Measurements from ENCODE around the gene GPC6.

GPC6 gene

GRCh38 chr13:93460005-93460404 lies 233.4 kb downstream of the GPC6 start:
- no peak overlapping the region for H3K4me3 ChIP-seq (ENCODE audit: low read depth, low read length)
- TF ChIP-seq MAX (IDR thresholded peaks at IDR 0.05; ENCODE audit: low read depth, low read length) (no peak), MYC (IDR thresholded peaks at IDR 0.05; ENCODE audit: low read depth, low read length) (no peak), POLR2A (IDR thresholded peaks at IDR 0.05; ENCODE audit: extremely low read depth, insufficient read length) (no peak), CTCF (IDR thresholded peaks at IDR 0.05; ENCODE audit: low read depth, low read length) (no peak)
- no peak for DNase-seq (ENCODE audit: low read depth)

- no peak overlapping the region for H3K4me3 ChIP-seq (ENCODE audit: low read depth, low read length)
- no peak for DNase-seq (ENCODE audit: low read depth)
- TF ChIP-seq MAX (IDR thresholded peaks at IDR 0.05; ENCODE audit: low read depth, low read length) (no peak), MYC (IDR thresholded peaks at IDR 0.05; ENCODE audit: low read depth, low read length) (no peak), POLR2A (IDR thresholded peaks at IDR 0.05; ENCODE audit: extremely low read depth, insufficient read length) (no peak), CTCF (IDR thresholded peaks at IDR 0.05; ENCODE audit: low read depth, low read length) (no peak)
Measured at GRCh38 chr13:93462151-93462550, 235.5 kb downstream of the GPC6 start.

- TF ChIP-seq MAX (IDR thresholded peaks at IDR 0.05; ENCODE audit: low read depth, low read length) (no peak), CTCF (IDR thresholded peaks at IDR 0.05; ENCODE audit: low read depth, low read length) (no peak), POLR2A (IDR thresholded peaks at IDR 0.05; ENCODE audit: extremely low read depth, insufficient read length) (no peak), MYC (IDR thresholded peaks at IDR 0.05; ENCODE audit: low read depth, low read length) (no peak)
- H3K4me3 ChIP-seq (ENCODE audit: low read depth, low read length) = no peak overlapping the region
- no peak for DNase-seq (ENCODE audit: low read depth)
Measured at GRCh38 chr13:93466502-93467036, 240.0 kb downstream of the GPC6 start.

GRCh38 chr13:93467175-93467574 lies 240.6 kb downstream of the GPC6 start:
- TF ChIP-seq MAX (IDR thresholded peaks at IDR 0.05; ENCODE audit: low read depth, low read length) (no peak), CTCF (IDR thresholded peaks at IDR 0.05; ENCODE audit: low read depth, low read length) (no peak), POLR2A (IDR thresholded peaks at IDR 0.05; ENCODE audit: extremely low read depth, insufficient read length) (no peak), MYC (IDR thresholded peaks at IDR 0.05; ENCODE audit: low read depth, low read length) (no peak)
- no peak for DNase-seq (ENCODE audit: low read depth)
- H3K4me3 ChIP-seq (ENCODE audit: low read depth, low read length) = no peak overlapping the region

- DNase-seq (ENCODE audit: low read depth) = no peak
- no peak overlapping the region for H3K4me3 ChIP-seq (ENCODE audit: low read depth, low read length)
- no peak for TF ChIP-seq POLR2A (IDR thresholded peaks at IDR 0.05; ENCODE audit: extremely low read depth, insufficient read length)
Measured at GRCh38 chr13:93468433-93468832, 241.8 kb downstream of the GPC6 start.

- DNase-seq (ENCODE audit: low read depth) = no peak
- H3K4me3 ChIP-seq (ENCODE audit: low read depth, low read length) = no peak overlapping the region
- TF ChIP-seq POLR2A (IDR thresholded peaks at IDR 0.05; ENCODE audit: extremely low read depth, insufficient read length) = no peak
- TF ChIP-seq MAX (IDR thresholded peaks at IDR 0.05; ENCODE audit: low read depth, low read length) = no peak
Measured at GRCh38 chr13:93472296-93472695, 245.7 kb downstream of the GPC6 start.

- no peak overlapping the region for H3K4me3 ChIP-seq (ENCODE audit: low read depth, low read length)
- TF ChIP-seq CTCF (IDR thresholded peaks at IDR 0.05; ENCODE audit: low read depth, low read length) = no peak
- TF ChIP-seq POLR2A (IDR thresholded peaks at IDR 0.05; ENCODE audit: extremely low read depth, insufficient read length) = no peak
- TF ChIP-seq MAX (IDR thresholded peaks at IDR 0.05; ENCODE audit: low read depth, low read length) = no peak
- TF ChIP-seq MYC (IDR thresholded peaks at IDR 0.05; ENCODE audit: low read depth, low read length) = no peak
- DNase-seq (ENCODE audit: low read depth) = no peak
Measured at GRCh38 chr13:93472814-93473296, 246.2 kb downstream of the GPC6 start.

Data from NB4 (cell line).